ENCODE results near the gene PACS1.
A peak's percentile ranks its signal among the peaks of the same experiment; 100 is the strongest.
"Not testable (repeated sequence)": the region's sequence is repeated elsewhere in the genome, so short reads cannot be mapped to it uniquely, and the experiment has no call there.

Gene PACS1

DNA sequence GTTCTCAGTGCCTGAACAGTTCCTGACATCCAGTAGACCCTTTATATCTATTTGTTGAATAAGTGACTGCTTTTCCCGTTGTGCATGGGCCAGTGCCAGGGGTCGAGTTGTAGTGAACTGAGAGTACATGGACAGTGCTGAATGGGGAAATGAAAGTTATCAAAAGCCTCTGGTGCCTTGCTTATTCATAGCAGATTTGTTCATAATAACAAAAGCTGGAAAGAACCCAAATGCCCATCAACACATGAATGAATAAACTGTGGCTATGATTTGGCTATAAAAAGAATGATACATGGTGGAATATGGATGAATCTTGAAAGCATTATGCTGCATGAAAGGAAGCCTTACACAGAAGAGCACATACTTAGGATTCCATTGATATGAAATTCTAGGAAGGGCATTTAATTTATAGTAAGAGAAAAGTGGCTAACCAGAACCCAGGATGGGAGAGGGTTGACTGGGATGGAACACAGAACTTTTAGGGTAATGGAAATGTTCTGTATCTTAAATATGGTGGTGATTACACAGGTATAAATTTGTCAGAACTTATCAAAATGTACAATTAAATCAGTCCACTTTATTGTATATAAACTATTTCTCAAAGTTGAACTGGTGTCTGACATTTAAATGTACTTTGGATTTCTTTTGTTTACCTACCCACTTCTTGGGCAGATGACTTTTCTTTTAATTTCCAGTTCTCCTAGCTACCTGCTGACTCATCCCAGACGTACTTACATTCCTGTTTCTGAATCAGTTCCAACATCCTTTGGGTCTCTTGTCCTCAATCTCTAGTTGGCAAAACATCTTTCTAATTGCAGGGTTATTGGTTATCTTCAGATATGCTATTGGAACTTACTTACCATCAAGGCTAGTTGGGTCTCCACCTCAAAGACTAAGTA lies 42.8 kb downstream of the PACS1 start:
- DNase-seq = no peak

DNA sequence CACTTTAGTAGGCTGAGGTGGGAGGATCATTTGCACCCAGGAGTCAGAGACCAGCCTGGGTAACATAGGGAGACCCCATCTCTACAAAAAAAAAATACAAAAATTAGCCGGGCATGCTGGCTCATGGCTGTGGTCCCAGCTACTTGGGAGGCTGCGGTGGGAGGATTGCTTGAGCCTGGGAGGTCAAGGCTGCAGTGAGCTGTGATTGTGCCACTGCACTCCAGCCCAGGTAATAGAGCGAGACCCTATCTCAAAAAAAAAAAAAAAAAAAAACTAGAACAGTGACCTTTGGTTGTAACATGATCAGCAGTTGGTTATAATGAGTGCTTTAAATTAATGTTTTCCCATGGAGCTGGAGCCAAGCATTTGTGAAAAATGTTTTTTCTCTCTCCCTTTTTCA lies 44.9 kb downstream of the PACS1 start:
- DNase-seq = not testable (repeated sequence)

DNA sequence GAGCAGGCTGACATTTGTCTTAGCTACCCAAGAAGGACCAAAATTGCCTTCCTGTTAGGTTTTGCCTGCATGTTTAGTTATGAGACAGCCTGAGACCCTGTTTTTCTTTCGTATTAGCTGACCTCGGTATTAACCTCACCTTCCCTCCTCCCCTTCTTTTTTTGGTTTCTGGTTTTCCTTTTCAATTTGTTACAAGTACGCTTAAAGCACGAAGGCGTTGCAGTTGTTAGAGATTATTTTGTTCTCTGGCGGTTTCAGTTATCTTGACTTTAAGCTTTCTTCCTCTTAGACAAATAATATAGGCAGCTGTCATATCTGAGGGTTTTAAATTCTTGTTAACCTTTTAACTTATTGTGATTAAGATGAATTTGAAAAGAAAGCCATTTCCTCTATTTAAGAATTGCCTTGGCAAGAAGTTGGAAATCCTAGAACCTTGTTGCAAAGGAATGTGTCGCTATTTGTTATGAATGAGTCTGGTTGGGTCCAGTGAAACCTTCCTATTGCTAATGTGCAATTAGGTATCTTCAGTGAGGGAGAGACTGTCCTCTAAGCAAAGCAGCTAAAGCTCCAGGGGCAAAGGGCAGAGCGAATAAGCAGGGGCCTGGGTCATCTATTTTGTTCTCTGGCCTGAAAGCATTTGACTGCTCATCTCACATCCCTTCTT lies 45.7 kb downstream of the PACS1 start:
- DNase-seq = no peak

- DNase-seq = no peak
Measured at GRCh38 chr11:66116576-66117361, 46.7 kb downstream of the PACS1 start.

DNA sequence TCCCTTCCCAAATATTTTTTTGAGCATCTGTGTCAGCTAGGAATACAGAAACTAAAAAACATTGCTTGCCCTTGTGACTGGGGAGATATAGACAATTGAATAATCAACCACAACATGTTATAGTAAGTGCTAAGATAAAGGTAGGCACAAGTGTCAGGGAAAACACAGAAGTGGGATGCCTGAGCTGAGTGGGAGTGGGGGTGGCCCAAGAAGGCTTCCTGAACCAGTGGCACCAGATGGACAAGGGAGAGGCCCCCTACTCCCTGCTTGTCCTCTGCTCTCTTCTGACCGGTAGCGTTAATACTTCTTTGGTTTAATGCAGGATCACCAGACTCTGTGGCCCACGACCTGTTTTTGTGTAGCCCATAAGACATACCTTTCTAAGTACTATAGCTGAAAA lies 48.8 kb downstream of the PACS1 start:
- DNase-seq = no peak

DNA sequence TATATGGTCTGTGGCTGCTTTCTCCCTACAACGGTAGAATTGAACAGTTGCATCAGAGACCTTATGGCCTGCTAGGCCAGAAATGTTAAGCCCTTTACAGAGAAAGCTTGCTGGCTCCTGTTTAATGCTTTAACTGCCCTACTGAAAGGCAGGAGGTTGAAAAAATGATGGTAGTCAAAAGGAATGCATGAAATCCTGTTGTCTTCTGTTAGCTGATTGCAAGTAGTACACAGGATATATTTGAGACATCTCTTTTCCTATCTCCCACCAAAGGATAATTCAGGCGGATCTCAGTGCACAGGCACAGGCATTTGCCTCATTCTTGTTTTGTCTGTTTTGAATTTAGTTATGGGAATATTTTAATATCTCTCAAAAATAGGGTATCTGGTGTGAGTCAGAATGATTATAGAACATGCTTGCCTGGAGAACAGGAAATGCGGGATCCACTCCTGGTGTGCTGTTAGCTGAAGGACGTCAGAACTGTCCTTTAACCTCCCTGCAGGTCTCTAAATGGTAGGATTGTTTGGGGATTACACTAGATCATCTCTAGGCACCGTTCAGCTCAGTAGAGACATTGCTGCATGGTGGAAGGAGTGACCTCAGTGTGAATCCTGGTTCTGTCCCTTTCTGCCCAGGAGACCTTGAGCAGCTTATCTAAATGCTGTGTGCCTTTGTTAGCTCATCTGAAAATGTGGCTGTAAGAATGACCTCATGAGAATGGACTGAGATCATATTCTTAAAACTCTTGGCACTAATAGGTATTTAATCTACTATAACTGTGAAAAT lies 49.5 kb downstream of the PACS1 start:
- no peak for DNase-seq

- DNase-seq = no peak
Measured at GRCh38 chr11:66121466-66121865, 51.4 kb downstream of the PACS1 start.

DNA sequence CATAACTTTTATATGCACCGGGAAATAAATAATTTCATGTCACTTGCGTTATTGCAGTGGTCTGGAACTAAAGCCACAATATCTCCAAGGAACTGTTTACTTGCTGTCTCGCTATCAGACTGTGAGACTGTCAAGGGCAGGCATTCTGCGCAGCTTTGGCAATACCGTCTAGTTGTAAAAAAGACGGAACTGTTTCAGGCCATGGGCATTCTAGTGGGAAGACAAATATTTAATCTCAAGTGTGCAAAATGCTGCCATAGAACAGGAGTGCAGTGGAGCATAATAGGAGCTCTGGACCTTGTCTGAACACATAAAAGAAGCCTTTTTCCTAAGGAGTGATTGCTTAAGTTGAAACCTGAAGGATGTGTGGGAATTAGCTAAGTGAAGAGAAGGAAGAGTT lies 53.8 kb downstream of the PACS1 start:
- DNase-seq = no peak

GRCh38 chr11:66124564-66124963 lies 54.5 kb downstream of the PACS1 start:
- DNase-seq = no peak

GRCh38 chr11:66126064-66126463 lies 56.0 kb downstream of the PACS1 start:
- DNase-seq = peak; percentile 26

GRCh38 chr11:66126808-66127555 lies 56.9 kb downstream of the PACS1 start:
- DNase-seq = peak; percentile 49

DNA sequence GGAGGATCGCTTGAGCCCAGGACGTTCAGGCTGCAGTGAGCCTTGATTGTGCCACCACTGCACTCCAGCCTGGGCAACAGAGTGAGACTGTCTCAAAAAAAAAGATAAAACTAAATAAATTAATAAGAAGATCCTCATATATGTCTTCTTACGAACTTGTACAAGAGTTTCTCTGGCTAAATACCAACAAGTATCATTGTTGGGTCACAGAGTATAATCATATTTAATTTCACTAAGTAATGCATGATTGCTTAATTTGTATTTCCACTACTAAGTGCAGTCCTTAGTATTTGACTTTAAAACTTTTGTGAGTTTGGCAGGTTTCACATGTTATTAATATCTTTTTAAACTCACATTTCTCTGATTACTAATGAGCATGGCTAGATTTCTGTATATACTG lies 60.9 kb downstream of the PACS1 start:
- no peak for DNase-seq

DNA sequence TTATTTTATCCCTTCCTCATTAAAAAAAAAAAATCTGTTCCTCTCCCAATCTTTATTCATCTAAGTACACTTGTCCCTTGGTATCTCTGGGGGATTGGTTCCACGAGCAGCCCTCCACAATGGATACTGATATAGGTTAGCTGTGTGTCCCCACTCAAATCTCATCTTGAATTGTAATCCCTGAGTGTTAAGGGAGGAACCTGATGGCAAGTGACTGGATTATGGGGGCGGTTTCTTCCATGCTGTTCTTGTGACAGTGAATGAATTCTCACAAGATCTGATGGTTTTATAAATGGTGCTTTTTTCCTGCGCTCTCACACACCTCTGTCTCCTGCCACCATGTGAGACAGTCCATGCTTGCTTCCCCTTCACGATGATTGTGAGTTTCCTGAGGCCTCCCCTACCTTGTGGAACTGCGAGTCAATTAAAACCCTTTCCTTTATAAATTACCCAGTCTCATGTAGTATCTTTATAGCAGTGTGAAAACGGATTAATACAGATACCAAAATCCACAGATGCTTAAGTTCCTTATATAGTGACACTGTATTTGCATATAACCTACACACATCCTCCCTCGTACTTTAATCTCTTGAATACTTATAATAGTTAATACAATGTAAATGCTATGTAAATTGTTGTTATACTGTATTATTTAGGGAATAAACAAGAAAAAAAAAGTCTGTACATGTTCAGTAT lies 62.0 kb downstream of the PACS1 start:
- no peak for DNase-seq

- DNase-seq = no peak
Measured at GRCh38 chr11:66133216-66133775, 63.2 kb downstream of the PACS1 start.

DNA sequence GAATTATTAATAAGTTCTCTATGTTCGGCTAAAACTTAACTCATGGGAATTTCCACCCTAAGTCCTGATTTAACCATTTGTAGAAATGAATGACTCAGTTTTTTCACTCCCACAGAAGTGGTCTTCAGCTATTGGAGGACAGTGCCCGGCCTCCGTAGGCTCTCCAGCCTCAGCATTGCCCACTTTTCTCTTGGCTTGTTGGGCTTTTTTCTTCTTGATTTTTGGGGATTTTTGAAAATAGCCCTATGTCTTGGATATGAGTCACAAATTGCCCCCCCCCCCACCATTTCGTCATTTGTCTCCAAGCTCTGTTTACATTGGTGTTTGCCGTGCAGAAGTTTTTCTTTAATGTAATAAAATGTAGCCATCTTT lies 66.7 kb downstream of the PACS1 start:
- DNase-seq = no peak

GRCh38 chr11:66139817-66140404 lies 69.8 kb downstream of the PACS1 start:
- DNase-seq = no peak

GRCh38 chr11:66142370-66143263 lies 72.5 kb downstream of the PACS1 start:
- DNase-seq = no peak

DNA sequence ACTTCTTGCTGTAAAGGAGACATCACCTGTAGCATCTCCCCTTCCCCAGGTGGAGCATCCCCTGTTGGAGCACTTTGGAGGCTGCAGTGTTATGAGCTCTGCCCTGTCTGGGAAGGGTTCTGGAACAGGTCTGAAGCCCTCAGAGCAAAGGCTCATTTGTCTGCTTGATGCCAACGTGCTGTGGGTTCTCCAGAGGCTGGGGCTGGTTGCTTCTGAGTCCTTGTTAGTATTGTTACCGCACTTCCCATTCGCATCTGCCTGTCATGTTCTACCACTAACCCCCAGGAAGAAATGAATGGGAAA lies 73.1 kb downstream of the PACS1 start:
- no peak for DNase-seq

- no peak for DNase-seq
Measured at GRCh38 chr11:66143996-66144678, 74.1 kb downstream of the PACS1 start.
